ENCODE data around the gene CCDC184. TPM values are rescaled to one million over a fixed set of nuclear protein-coding genes. Genes with fewer than 3 reads are reported as not detected.

The CCDC184 gene
- under 0.01 and 0.76 TPM in 2 replicates for total RNA-seq

DNA sequence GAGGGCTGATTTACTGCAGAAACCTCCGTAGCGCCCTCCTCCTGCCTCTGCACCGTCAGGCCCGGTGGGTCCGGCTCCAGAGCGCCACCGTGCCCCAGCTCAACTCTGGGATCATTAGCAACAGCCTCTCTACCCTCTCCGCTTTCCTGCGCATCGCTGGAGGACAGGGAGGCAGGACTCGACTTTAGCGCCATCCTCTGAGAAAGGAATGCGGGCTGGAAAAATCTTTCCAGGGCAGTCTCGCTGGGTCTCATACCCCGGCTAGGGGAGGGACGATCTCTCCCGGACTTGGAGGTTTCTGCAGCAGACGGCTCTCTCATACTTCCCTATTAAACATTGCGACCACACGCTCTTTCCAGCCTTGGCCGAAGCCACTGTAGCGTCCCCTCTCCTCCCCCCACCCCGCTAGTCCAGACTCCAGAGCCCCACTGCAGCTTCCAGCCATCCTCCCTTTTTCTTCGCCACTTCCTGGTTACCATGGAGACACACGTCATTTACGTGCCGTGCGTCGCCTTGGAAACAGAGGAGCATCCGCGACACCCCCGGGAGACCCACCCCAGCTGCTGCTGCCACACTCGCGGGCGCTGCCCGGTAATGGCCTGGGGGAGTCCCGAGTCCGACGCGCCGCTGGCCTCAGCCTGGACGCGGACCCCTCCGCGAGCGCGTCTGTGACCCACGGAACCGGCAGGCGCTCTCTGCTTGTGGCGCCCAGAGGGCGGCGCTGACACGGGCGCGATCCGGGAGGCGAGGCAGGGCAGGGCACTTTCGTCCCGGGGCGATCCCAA lies at the start of gene CCDC184:
CCDC184 (plus strand) TSS at position 554 of the 785 bp plus-strand sequence. CDS start 479 bp downstream, outside the sequence.

DNA sequence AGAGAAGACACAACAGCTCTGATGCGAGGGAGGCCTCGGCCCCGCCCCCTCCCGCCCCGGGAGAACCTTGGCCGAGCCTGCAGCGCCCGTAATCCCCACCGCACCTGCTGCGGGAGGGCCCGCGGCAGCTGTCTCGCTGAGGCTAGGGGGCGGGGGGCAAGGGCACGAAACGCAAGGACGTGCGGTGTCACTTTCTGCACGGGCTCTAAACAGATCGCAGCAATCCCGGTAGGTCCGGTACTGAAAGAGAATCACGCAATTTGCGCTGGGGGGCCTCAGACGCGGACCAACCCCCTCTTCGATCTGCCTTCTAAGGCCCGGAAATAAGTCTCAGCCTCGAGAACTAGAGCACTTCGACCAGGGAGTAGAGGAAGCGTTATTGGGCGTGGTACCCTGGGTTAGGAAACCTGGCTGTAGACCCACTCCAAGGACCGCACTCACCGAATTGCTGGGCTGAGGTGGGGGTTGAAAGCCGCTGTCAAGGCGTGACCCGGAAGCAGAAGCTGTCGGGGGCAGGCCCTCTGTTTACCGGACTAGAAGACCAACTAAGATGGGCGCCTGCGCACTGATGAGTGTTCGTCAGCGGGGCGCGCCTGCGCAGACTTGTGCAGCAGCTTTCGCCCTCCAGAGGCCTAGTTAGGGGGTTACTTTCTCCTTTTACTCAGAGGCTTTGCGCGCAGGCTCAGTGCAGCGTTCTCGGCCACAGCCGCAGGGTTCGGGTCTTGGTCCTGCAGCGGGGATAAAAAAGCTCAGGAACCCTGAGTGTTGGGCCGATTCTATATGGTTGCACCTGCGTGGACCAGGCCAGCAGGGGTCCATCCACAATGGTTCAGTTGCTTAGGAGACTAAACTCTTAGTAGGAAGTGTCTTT lies 26.2 kb upstream of the CCDC184 start, which contains the start of gene ASB8:
ASB8 (minus strand) TSS at position 498 of the 871 bp plus-strand sequence. CDS start 4,019 bp downstream, outside the sequence.

DNA sequence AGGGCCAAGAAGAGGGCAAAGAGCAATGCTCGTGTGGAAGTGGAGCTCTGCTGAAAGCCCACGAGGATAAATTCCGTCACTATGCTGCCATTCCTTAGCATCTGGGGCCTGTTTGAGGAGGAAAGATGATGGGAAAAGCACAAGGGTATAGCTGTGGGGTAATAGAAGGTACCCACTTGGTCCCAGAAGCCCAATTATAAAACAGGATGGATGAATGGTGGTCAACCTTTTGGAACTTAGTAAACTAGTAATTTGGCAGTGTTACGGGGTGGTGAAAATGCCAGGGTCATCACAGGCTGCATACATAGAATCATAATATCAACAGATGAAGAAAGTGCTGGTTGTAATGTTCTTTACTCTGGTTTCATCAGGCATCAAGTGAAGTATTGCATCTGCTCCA lies 19.7 kb downstream of the CCDC184 start, which contains the start of gene OR10AD1:
OR10AD1 (minus strand) TSS at position 101 of the 400 bp plus-strand sequence; CDS start at position 101, 0 bp downstream.

Other genes starting within 250 kb of the CCDC184 start
- gene TMEM106C, start 220.0 kb upstream of the CCDC184 start, total RNA-seq = 94.5 and 164 TPM in 2 replicates
- not detected in 2 replicates for gene COL2A1, start 179.2 kb upstream of the CCDC184 start, total RNA-seq
- 14.3 and 14.9 TPM in 2 replicates for gene SENP1, start 77.6 kb upstream of the CCDC184 start, total RNA-seq
- gene PFKM, start 64.3 kb upstream of the CCDC184 start, total RNA-seq = 78.0 and 98.5 TPM in 2 replicates
- 11.4 and 15.5 TPM in 2 replicates for gene ASB8, start 26.1 kb upstream of the CCDC184 start, total RNA-seq
- gene OR10AD1, start 19.6 kb downstream of the CCDC184 start, total RNA-seq = under 0.01 TPM in 1 of 2 replicates, not detected in the other
- gene ZNF641, start 167.3 kb downstream of the CCDC184 start, total RNA-seq = 4.2 and 22.8 TPM in 2 replicates

Measured in epithelial cell of umbilical artery (primary cell).